IMR-90 (cell line): ENCODE data around the gene FBXO9. TPM values are rescaled to one million over a fixed set of nuclear protein-coding genes. Genes with fewer than 3 reads are reported as not detected.
A peak's percentile ranks its signal among the peaks of the same experiment; 100 is the strongest.

Experiments used
- ATAC-seq: fragments of 200-7000 bp; cut with Tn5 transposase; 2 replicates; pipeline ENCODE4 v1.9.1; 2020; ENCODE audit warnings: low read depth, mild to moderate bottlenecking, moderate library complexity
- BruUV-seq: library from RNA; stranded (reverse); fragments of 400-500 nt; replicated peaks from 2 replicates; lab custom pipeline; 2021; lab: Mats Ljungman, UMichigan
- CTCF ChIA-PET: fragments of 300-600 bp; formaldehyde crosslinking; extraction: SDS; loops from one replicate; lab custom pipeline; 2021; ENCODE audit warnings: antibody characterized with exemption; lab: Yijun Ruan, JAX
- POLR2A ChIA-PET: fragments of 300-600 bp; sonication (Branson Sonifier 250); formaldehyde crosslinking; loops from one replicate; lab custom pipeline; 2022; ENCODE audit warnings: antibody characterized with exemption; ENCODE audit not compliant: unreplicated experiment; lab: Charles Lee
- DNase-seq: peaks from one replicate; pipeline ENCODE4 v3.0.0; 2013
- H2AFZ ChIP-seq: replicated peaks from 2 replicates; pipeline ENCODE3; 2013; ENCODE audit warnings: low read length, mild to moderate bottlenecking; ENCODE audit not compliant: poor library complexity
- H2AK5ac ChIP-seq: 2 replicates; pipeline ENCODE4 v1.6.1; 2013; ENCODE audit warnings: low read depth, low read length, inconsistent platforms
- H2AK9ac ChIP-seq: replicated peaks from 2 replicates; pipeline ENCODE3; 2013; ENCODE audit warnings: mild to moderate bottlenecking, low read depth, low read length, moderate library complexity; ENCODE audit not compliant: poor library complexity
- H2BK120ac ChIP-seq: 2 replicates; pipeline ENCODE4 v1.6.1; 2013; ENCODE audit warnings: low read depth, low read length, inconsistent platforms
- H2BK15ac ChIP-seq: 3 replicates; pipeline ENCODE4 v1.6.1; 2013; ENCODE audit warnings: low read depth, low read length, inconsistent platforms
- H2BK20ac ChIP-seq: 2 replicates; pipeline ENCODE4 v1.6.1; 2013; ENCODE audit warnings: low read depth, mild to moderate bottlenecking, inconsistent platforms, low read length, moderate library complexity
- H2BK5ac ChIP-seq: 2 replicates; pipeline ENCODE4 v1.6.1; 2013; ENCODE audit warnings: mild to moderate bottlenecking, low read depth, low read length, inconsistent platforms; ENCODE audit not compliant: poor library complexity, severe bottlenecking
- H3K14ac ChIP-seq: replicated peaks from 2 replicates; pipeline ENCODE4 v1.6.1; 2013; ENCODE audit warnings: low read depth, low read length, inconsistent platforms
- H3K18ac ChIP-seq: 2 replicates; pipeline ENCODE4 v1.6.1; 2013; ENCODE audit warnings: low read depth, low read length, control low read depth
- H3K23ac ChIP-seq: 2 replicates; pipeline ENCODE4 v1.6.1; 2013; ENCODE audit warnings: low read depth, low read length, inconsistent platforms
- H3K27ac ChIP-seq: 2 replicates; pipeline ENCODE4 v1.5.1; 2013; ENCODE audit warnings: mild to moderate bottlenecking, control low read depth, low read length; ENCODE audit not compliant: insufficient read depth
- H3K27me3 ChIP-seq: 2 replicates; pipeline ENCODE4 v1.6.1; 2013; ENCODE audit warnings: low read length; ENCODE audit not compliant: control insufficient read depth, insufficient read depth
- H3K36me3 ChIP-seq: 2 replicates; pipeline ENCODE4 v1.6.1; 2013; ENCODE audit warnings: low read length, mixed read lengths; ENCODE audit not compliant: control insufficient read depth, insufficient read depth
- H3K4ac ChIP-seq: 2 replicates; pipeline ENCODE4 v1.6.1; 2013; ENCODE audit warnings: low read depth, low read length, inconsistent platforms
- H3K4me1 ChIP-seq: 2 replicates; pipeline ENCODE4 v1.6.1; 2013; ENCODE audit warnings: low read length, mixed read lengths; ENCODE audit not compliant: control insufficient read depth, insufficient read depth
- H3K4me2 ChIP-seq: 2 replicates; pipeline ENCODE4 v1.6.1; 2013; ENCODE audit warnings: low read depth, mild to moderate bottlenecking, control low read depth, low read length, moderate library complexity
- H3K4me3 ChIP-seq: 2 replicates; pipeline ENCODE4 v1.5.1; 2013; ENCODE audit warnings: low read depth, mild to moderate bottlenecking, control low read depth, low read length, moderate library complexity; ENCODE audit not compliant: insufficient read depth
- H3K56ac ChIP-seq: 2 replicates; pipeline ENCODE4 v1.6.1; 2013; ENCODE audit warnings: low read length, inconsistent platforms; ENCODE audit not compliant: insufficient read depth; ENCODE audit errors: extremely low read depth
- H3K79me1 ChIP-seq, 2 experiments: 2 replicates each; pipeline ENCODE4 v1.6.1; 2013; ENCODE audit warnings: low read length in 2 of 2, inconsistent platforms in 1 of 2, low read depth in 1 of 2
- H3K9ac ChIP-seq: 2 replicates; pipeline ENCODE4 v1.6.1; 2013; ENCODE audit warnings: low read depth, low read length, control low read depth
- H3K9me1 ChIP-seq: 2 replicates; pipeline ENCODE4 v1.6.1; 2013; ENCODE audit warnings: low read length, inconsistent platforms; ENCODE audit not compliant: insufficient read depth
- H3K9me3 ChIP-seq: 2 replicates; pipeline ENCODE4 v1.6.1; 2013; ENCODE audit warnings: low read length; ENCODE audit not compliant: control insufficient read depth, insufficient read depth
- H4K20me1 ChIP-seq: 2 replicates; pipeline ENCODE4 v1.6.1; 2013; ENCODE audit warnings: low read length, inconsistent platforms; ENCODE audit not compliant: insufficient read depth
- H4K5ac ChIP-seq: 2 replicates; pipeline ENCODE4 v1.6.1; 2013; ENCODE audit warnings: mild to moderate bottlenecking, low read depth, low read length, control low read depth
- H4K8ac ChIP-seq, 2 experiments: 2 replicates each; pipeline ENCODE4 v1.6.1; 2013; ENCODE audit warnings: low read depth in 2 of 2, low read length in 2 of 2, control low read depth in 1 of 2, inconsistent platforms in 1 of 2
- H4K91ac ChIP-seq: 2 replicates; pipeline ENCODE4 v1.6.1; 2013; ENCODE audit warnings: low read depth, low read length, inconsistent platforms; ENCODE audit not compliant: insufficient read depth
- BHLHE40 ChIP-seq: fragments of 150-350 bp; IDR thresholded peaks from 2 replicates; pipeline ENCODE4 v1.6.1; 2016; ENCODE audit warnings: mild to moderate bottlenecking, low read depth, low read length
- CHD1 ChIP-seq: IDR thresholded peaks from 2 replicates; pipeline ENCODE4 v1.6.1; 2012; ENCODE audit warnings: low read depth, low read length, improper control_type of control experiment
- CTCF ChIP-seq: conservative IDR thresholded peaks from 2 replicates; pipeline ENCODE4 v1.5.1; 2012; ENCODE audit warnings: mild to moderate bottlenecking, low read depth, low read length, improper control_type of control experiment
- FOS ChIP-seq: fragments of 150-350 bp; IDR thresholded peaks from 2 replicates; pipeline ENCODE4 v1.6.1; 2016; ENCODE audit warnings: low read depth, low read length
- MAFK ChIP-seq: IDR thresholded peaks from 2 replicates; pipeline ENCODE4 v1.6.1; 2012; ENCODE audit warnings: low read depth, low read length, improper control_type of control experiment
- MAZ ChIP-seq: IDR thresholded peaks from 2 replicates; pipeline ENCODE4 v1.6.1; 2012; ENCODE audit warnings: low read depth, mild to moderate bottlenecking, low read length, improper control_type of control experiment, moderate library complexity, borderline replicate concordance
- NFE2L2 ChIP-seq: fragments of 150-350 bp; IDR thresholded peaks from 2 replicates; pipeline ENCODE4 v1.6.1; 2016; ENCODE audit warnings: low read depth, mild to moderate bottlenecking, low read length
- RCOR1 ChIP-seq: IDR thresholded peaks from 2 replicates; pipeline ENCODE4 v1.6.1; 2012; ENCODE audit warnings: mild to moderate bottlenecking, low read length, improper control_type of control experiment; ENCODE audit not compliant: insufficient replicate concordance
- RFX5 ChIP-seq: IDR thresholded peaks from 2 replicates; pipeline ENCODE4 v1.8.0; 2012; ENCODE audit warnings: low read depth, mild to moderate bottlenecking, low read length, moderate library complexity
- SMC3 ChIP-seq: fragments of 150-350 bp; IDR thresholded peaks from 2 replicates; pipeline ENCODE4 v1.6.1; 2016; ENCODE audit warnings: low read depth, mild to moderate bottlenecking, antibody characterized with exemption, low read length, moderate library complexity
- USF2 ChIP-seq: fragments of 150-350 bp; IDR thresholded peaks from 2 replicates; pipeline ENCODE4 v1.6.1; 2017; ENCODE audit warnings: mild to moderate bottlenecking, antibody characterized with exemption, low read length, low read depth
- WGBS, 2 experiments: methylation state at CpG; one replicate each; pipeline versions ENCODE4 v1.1.5 to v1.1.7; 2013; ENCODE audit warnings: missing lambda C conversion rate in 2 of 2; ENCODE audit not compliant: insufficient read length in 1 of 2; ENCODE audit errors: extremely low coverage in 2 of 2; 5-methylcytosine and 5-hydroxymethylcytosine counted together
- dilution Hi-C: fragments of 300-500 bp; cut with HindIII; formaldehyde crosslinking; loops from one replicate; pipeline ENCODE4 v1.14.3; 2018; ENCODE audit warnings: low sequenced_read_pairs; ENCODE audit not compliant: unreplicated experiment
- in situ Hi-C: fragments of 300-500 bp; cut with MboI; formaldehyde crosslinking; loops from 3 replicates; pipeline ENCODE4 v1.14.3; 2019; ENCODE audit warnings: low sequenced_read_pairs, inconsistent platforms, mixed read lengths
- intact Hi-C: fragments of 100-400 bp; cut with micrococcal nuclease; formaldehyde crosslinking; loops from 2 replicates; pipeline ENCODE4 v1.10.0; 2022
- polyA plus RNA-seq, 3 experiments: library from polyadenylated mRNA; depleted of rRNA; stranded (reverse); fragments of >200 nt; gene quantifications; 2 replicates each; pipeline ENCODE4 v1.2.3, GENCODE V29; 2012; ENCODE audit warnings: low replicate concordance in 1 of 3
- total RNA-seq: library from RNA; depleted of rRNA; stranded (reverse); fragments of >200 nt; gene quantifications from 2 replicates; pipeline ENCODE4 v1.2.3, GENCODE V29; 2012

Gene FBXO9
- total and polyA plus RNA-seq, 2 of the 4 experiments (the other 2 are of a cell fraction), result 49.6 to 65.9 TPM

GRCh38 chr6:53095716-53096115 lies 30.5 kb downstream of the FBXO9 start:
- CTCF ChIA-PET, result no interaction called here
- Histone ChIP-seq H4K8ac (no peak overlapping the region), H3K27ac (no peak overlapping the region), H3K36me3 (peaks cover 36% of the 10 kb centered on the region), H4K5ac (no peak overlapping the region), H2AFZ (no peak overlapping the region), H3K14ac (no peak overlapping the region), H4K91ac (no peak overlapping the region), H2BK20ac (no peak overlapping the region), H2BK120ac (no peak overlapping the region), H3K4ac (no peak overlapping the region), H3K18ac (no peak overlapping the region), H3K27me3 (no peaks in the 10 kb centered on the region), H3K56ac (no peak overlapping the region), H3K4me2 (no peak overlapping the region), H3K9ac (no peak overlapping the region), H3K23ac (no peak overlapping the region), H3K79me1 (0 out of 4 replicates have a peak, but pooled peaks cover 0 to 5% of the 10 kb centered on the region in 2 experiments), H3K4me1 (peaks cover 6% of the 10 kb centered on the region), H2AK5ac (no peak overlapping the region), H3K4me3 (no peak overlapping the region), H3K9me1 (no peaks in the 10 kb centered on the region; the same call in 1 of the 2 replicates), H3K9me3 (no peaks in the 10 kb centered on the region), H2BK15ac (no peak overlapping the region), H2AK9ac (no peak overlapping the region), H2BK5ac (peak overlapping the region; percentile 2), H4K20me1 (no peaks in the 10 kb centered on the region; the same call in 1 of the 2 replicates)
- peak; percentile 78 for ATAC-seq
- TF ChIP-seq FOS (no peak), MAZ (no peak), SMC3 (no peak), CHD1 (no peak), NFE2L2 (no peak), RCOR1 (no peak), BHLHE40 (no peak), MAFK (no peak), CTCF (no peak), USF2 (no peak), RFX5 (no peak)
- intact Hi-C loops, result no loop called here
- dilution Hi-C loops, result no loop called here
- POLR2A ChIA-PET, result no interaction called here
- no TSS peak for BruUV-seq
- WGBS, 2 experiments, result no CpG with 5 or more reads among the region's 1 CpG
- peak; percentile 64 for DNase-seq
- in situ Hi-C loops, result no loop called here
